Mesendoderm (in vitro differentiated cells): ENCODE measurements around the gene NT5C1A.

Experiments used
- DNase-seq: peaks from one replicate; pipeline ENCODE4 v3.0.0; 2013
- H2AK5ac ChIP-seq: 2 replicates; pipeline ENCODE4 v1.6.1; 2013; ENCODE audit warnings: low read length, inconsistent platforms
- H2BK120ac ChIP-seq: 2 replicates; pipeline ENCODE4 v1.6.1; 2013; ENCODE audit warnings: low read depth, mild to moderate bottlenecking, low read length, moderate library complexity, mixed read lengths
- H2BK15ac ChIP-seq: replicated peaks from 2 replicates; pipeline ENCODE4 v1.6.1; 2013; ENCODE audit warnings: low read depth, mild to moderate bottlenecking, moderate library complexity
- H2BK5ac ChIP-seq: 2 replicates; pipeline ENCODE4 v1.6.1; 2013; ENCODE audit warnings: low read length, inconsistent platforms
- H3K18ac ChIP-seq: 2 replicates; pipeline ENCODE4 v1.6.1; 2013; ENCODE audit warnings: mild to moderate bottlenecking, low read length, mixed read lengths
- H3K23ac ChIP-seq: one replicate; pipeline ENCODE4 v1.6.1; 2013; ENCODE audit warnings: low read length
- H3K27ac ChIP-seq: 2 replicates; pipeline ENCODE4 v1.5.1; 2013; ENCODE audit warnings: low read depth, mild to moderate bottlenecking, inconsistent platforms, low read length, moderate library complexity
- H3K27me3 ChIP-seq: 2 replicates; pipeline ENCODE4 v1.6.1; 2013; ENCODE audit warnings: low read length, control low read depth, mild to moderate bottlenecking, inconsistent platforms; ENCODE audit not compliant: insufficient read depth, poor library complexity
- H3K36me3 ChIP-seq: 2 replicates; pipeline ENCODE4 v1.6.1; 2013; ENCODE audit warnings: low read length, inconsistent platforms; ENCODE audit not compliant: control insufficient read depth, insufficient read depth
- H3K4ac ChIP-seq: one replicate; pipeline ENCODE4 v1.6.1; 2013; ENCODE audit warnings: low read depth, mild to moderate bottlenecking, low read length, moderate library complexity
- H3K4me1 ChIP-seq: 2 replicates; pipeline ENCODE4 v1.6.1; 2013; ENCODE audit warnings: low read depth, low read length, inconsistent platforms; ENCODE audit not compliant: control insufficient read depth
- H3K4me2 ChIP-seq: 2 replicates; pipeline ENCODE4 v1.6.1; 2013; ENCODE audit warnings: low read length
- H3K4me3 ChIP-seq: 2 replicates; pipeline ENCODE4 v1.5.1; 2013; ENCODE audit warnings: mild to moderate bottlenecking, low read length
- H3K56ac ChIP-seq: one replicate; pipeline ENCODE4 v1.6.1; 2013; ENCODE audit warnings: low read length
- H3K79me1 ChIP-seq: 2 replicates; pipeline ENCODE4 v1.6.1; 2013; ENCODE audit warnings: low read length, inconsistent platforms
- H3K79me2 ChIP-seq: 2 replicates; pipeline ENCODE4 v1.6.1; 2013; ENCODE audit warnings: mild to moderate bottlenecking, low read length; ENCODE audit not compliant: control insufficient read depth, insufficient read depth
- H3K9ac ChIP-seq: 2 replicates; pipeline ENCODE4 v1.6.1; 2013; ENCODE audit warnings: low read length, inconsistent platforms
- H4K5ac ChIP-seq: one replicate; pipeline ENCODE4 v1.6.1; 2013; ENCODE audit warnings: low read length
- H4K8ac ChIP-seq: one replicate; pipeline ENCODE4 v1.6.1; 2013; ENCODE audit warnings: low read depth, mild to moderate bottlenecking, control low read depth, low read length, moderate library complexity
- WGBS: extraction: QIAGEN DNeasy Blood & Tissue Kit; methylation state at CpG from one replicate; pipeline ENCODE4 v1.1.7; 2013; ENCODE audit warnings: low lambda C conversion rate, missing lambda C conversion rate; ENCODE audit not compliant: insufficient coverage; ENCODE audit errors: extremely low coverage; 5-methylcytosine and 5-hydroxymethylcytosine counted together

The NT5C1A gene

DNA sequence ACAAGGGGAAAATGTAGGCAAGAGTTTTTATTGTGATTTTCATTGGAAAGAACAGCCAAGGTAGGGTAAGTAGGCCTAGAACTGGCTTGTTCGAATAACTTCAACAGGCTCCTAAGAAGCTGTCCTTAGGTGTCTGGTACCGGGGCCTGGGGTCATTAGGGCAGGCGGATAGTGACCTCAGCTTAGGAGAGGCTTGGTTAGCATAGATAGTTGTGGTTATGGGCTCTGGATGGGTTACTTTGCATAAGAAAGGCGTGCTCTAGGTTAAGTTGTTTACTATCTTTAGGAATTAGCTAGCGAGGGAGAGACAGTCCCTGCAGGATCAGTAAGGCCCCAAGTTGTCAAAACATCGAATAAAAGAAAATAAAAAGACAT, 40.0 kb upstream of the NT5C1A start:
- H3K79me1 ChIP-seq = no peaks in the 10 kb centered on the region
- no peak overlapping the region for H3K56ac ChIP-seq
- H3K79me2 ChIP-seq = no peaks in the 10 kb centered on the region
- no peak overlapping the region for H2AK5ac ChIP-seq
- no peak overlapping the region for H2BK120ac ChIP-seq
- no peak overlapping the region for H2BK5ac ChIP-seq
- H3K9ac ChIP-seq = no peak overlapping the region
- no peak overlapping the region for H3K4me2 ChIP-seq
- no peak overlapping the region for H4K8ac ChIP-seq
- H3K36me3 ChIP-seq = no peaks in the 10 kb centered on the region
- peaks cover 38% of the 10 kb centered on the region for H3K27me3 ChIP-seq
- H3K4me3 ChIP-seq = no peak overlapping the region
- H2BK15ac ChIP-seq = no peak overlapping the region
- H3K23ac ChIP-seq = no peak overlapping the region
- H3K18ac ChIP-seq = no peak overlapping the region
- no peak overlapping the region for H4K5ac ChIP-seq
- H3K4ac ChIP-seq = no peak overlapping the region
- no CpG with 5 or more reads among the region's 6 CpGs for WGBS
- no peak overlapping the region for H3K27ac ChIP-seq
- peak; percentile 82 for DNase-seq
- no peaks in the 10 kb centered on the region for H3K4me1 ChIP-seq

GRCh38 chr1:39711104-39711965, 39.4 kb upstream of the NT5C1A start:
- Histone ChIP-seq H3K27me3 (peaks cover 38% of the 10 kb centered on the region), H3K79me1 (no peaks in the 10 kb centered on the region)
- DNase-seq = peak; percentile 58

DNA sequence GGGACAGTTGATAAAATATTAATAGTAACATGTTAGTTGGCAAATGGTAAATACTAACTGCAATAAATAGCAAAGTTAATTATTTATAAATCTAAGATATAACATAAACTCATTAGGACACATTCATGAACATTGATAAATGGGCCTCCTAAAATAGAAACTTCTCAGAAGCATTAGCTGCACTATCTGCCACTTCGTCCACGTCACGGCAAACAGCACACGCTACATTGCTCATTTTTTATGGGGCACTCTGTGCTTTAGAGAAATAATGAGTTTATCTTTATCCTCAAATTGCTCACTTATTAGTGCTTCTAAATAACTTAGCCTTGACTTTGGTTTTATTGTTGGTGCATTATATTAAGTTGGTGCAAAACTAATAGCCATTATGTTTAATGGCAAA, 35.6 kb upstream of the NT5C1A start:
- H3K4me1 ChIP-seq = no peaks in the 10 kb centered on the region
- H3K4me3 ChIP-seq = no peak overlapping the region
- no CpG with 5 or more reads among the region's 4 CpGs for WGBS
- no peak overlapping the region for H2BK15ac ChIP-seq
- H2BK5ac ChIP-seq = no peak overlapping the region
- no peak overlapping the region for H4K8ac ChIP-seq
- H2BK120ac ChIP-seq = no peak overlapping the region
- no peak overlapping the region for H2AK5ac ChIP-seq
- H3K4me2 ChIP-seq = no peak overlapping the region
- no peak overlapping the region for H3K23ac ChIP-seq
- no peak overlapping the region for H4K5ac ChIP-seq
- H3K36me3 ChIP-seq = no peaks in the 10 kb centered on the region
- no peak overlapping the region for H3K56ac ChIP-seq
- DNase-seq = no peak
- H3K79me1 ChIP-seq = no peaks in the 10 kb centered on the region
- no peak overlapping the region for H3K18ac ChIP-seq
- no peak overlapping the region for H3K27ac ChIP-seq
- peaks cover 26% of the 10 kb centered on the region for H3K27me3 ChIP-seq
- H3K4ac ChIP-seq = no peak overlapping the region
- no peaks in the 10 kb centered on the region for H3K79me2 ChIP-seq
- H3K9ac ChIP-seq = no peak overlapping the region

More at GRCh38 chr1:39711104-39711965, 39.4 kb upstream of the NT5C1A start:
- Histone ChIP-seq H2BK15ac (no peak overlapping the region), H2BK5ac (no peak overlapping the region), H3K27ac (no peak overlapping the region), H3K56ac (no peak overlapping the region), H3K4me3 (no peak overlapping the region), H3K79me2 (no peaks in the 10 kb centered on the region), H3K4me1 (no peaks in the 10 kb centered on the region), H3K23ac (no peak overlapping the region), H3K4ac (no peak overlapping the region), H2AK5ac (no peak overlapping the region), H3K18ac (no peak overlapping the region), H2BK120ac (no peak overlapping the region), H3K4me2 (no peak overlapping the region), H4K8ac (no peak overlapping the region), H3K9ac (no peak overlapping the region), H3K36me3 (no peaks in the 10 kb centered on the region), H4K5ac (no peak overlapping the region)
- WGBS = no CpG with 5 or more reads among the region's 12 CpGs

DNA sequence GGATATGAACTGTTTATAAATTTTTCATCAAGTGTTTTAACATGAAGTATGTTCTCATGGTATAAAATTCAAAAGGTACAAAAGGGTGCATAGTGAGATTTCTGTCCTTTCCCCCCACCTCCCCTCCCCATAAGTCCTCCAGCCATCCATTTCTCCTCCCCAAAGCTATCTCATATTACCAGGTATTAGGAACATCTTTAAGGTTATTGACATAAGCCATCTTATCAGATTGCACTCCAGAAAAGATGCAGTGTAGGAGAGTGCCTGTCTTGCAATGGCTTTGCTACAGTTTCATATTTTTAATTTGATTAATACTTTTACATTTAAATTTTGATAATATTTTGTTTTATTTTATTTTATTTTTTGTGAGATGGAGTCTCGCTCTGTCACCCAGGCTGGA, 32.9 kb upstream of the NT5C1A start:
- Histone ChIP-seq H4K5ac (no peak overlapping the region), H3K4me3 (no peak overlapping the region), H3K18ac (no peak overlapping the region), H3K4me2 (no peak overlapping the region), H3K4ac (no peak overlapping the region), H3K36me3 (no peaks in the 10 kb centered on the region), H3K27ac (no peak overlapping the region), H3K56ac (no peak overlapping the region), H2AK5ac (no peak overlapping the region), H3K9ac (no peak overlapping the region), H3K27me3 (peaks cover 18% of the 10 kb centered on the region), H2BK120ac (no peak overlapping the region), H3K23ac (no peak overlapping the region), H3K79me1 (no peaks in the 10 kb centered on the region), H2BK15ac (no peak overlapping the region), H4K8ac (no peak overlapping the region), H3K79me2 (no peaks in the 10 kb centered on the region), H3K4me1 (no peaks in the 10 kb centered on the region), H2BK5ac (no peak overlapping the region)
- WGBS = no CpG with 5 or more reads among the region's 1 CpG
- DNase-seq = no peak

DNA sequence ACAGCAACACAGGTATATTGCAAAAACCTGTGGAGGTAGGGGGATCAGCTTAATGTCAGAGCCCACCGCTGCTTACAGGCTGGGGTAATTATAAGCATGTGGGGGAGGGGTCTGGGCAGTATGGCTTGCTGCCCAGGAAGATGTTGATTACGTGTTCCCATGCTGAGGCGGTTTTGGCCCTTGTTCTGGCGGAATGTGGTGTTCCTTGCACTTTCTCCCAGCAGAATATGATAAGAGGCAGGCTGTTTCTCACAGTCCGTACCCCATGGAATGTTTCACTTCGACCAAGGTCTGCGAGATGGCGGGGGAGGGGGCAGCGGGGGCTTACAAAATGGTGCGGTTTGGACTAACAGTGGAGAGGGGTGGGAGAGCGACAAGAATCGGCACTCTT, 29.1 kb upstream of the NT5C1A start:
- DNase-seq = peak; percentile 91
- Histone ChIP-seq H2AK5ac (no peak overlapping the region), H3K56ac (no peak overlapping the region), H3K4me1 (no peaks in the 10 kb centered on the region), H3K9ac (no peak overlapping the region), H3K4me2 (no peak overlapping the region), H4K5ac (no peak overlapping the region), H3K18ac (no peak overlapping the region), H2BK15ac (no peak overlapping the region), H3K36me3 (no peaks in the 10 kb centered on the region), H2BK120ac (no peak overlapping the region), H3K79me2 (no peaks in the 10 kb centered on the region), H3K27ac (no peak overlapping the region), H3K23ac (no peak overlapping the region), H2BK5ac (no peak overlapping the region), H3K4ac (no peak overlapping the region), H3K4me3 (no peak overlapping the region), H3K27me3 (peaks cover 6% of the 10 kb centered on the region), H3K79me1 (no peaks in the 10 kb centered on the region), H4K8ac (no peak overlapping the region)
- no CpG with 5 or more reads among the region's 12 CpGs for WGBS

- no peak for DNase-seq
- Histone ChIP-seq H3K27me3 (peaks cover 8% of the 10 kb centered on the region), H2BK120ac (no peak overlapping the region), H3K4me3 (no peak overlapping the region), H2BK5ac (no peak overlapping the region), H2BK15ac (no peak overlapping the region), H3K56ac (no peak overlapping the region), H3K4me2 (no peak overlapping the region), H4K8ac (no peak overlapping the region), H3K23ac (no peak overlapping the region), H3K27ac (no peak overlapping the region), H3K4ac (no peak overlapping the region), H3K4me1 (no peaks in the 10 kb centered on the region), H3K79me1 (no peaks in the 10 kb centered on the region), H3K79me2 (no peaks in the 10 kb centered on the region), H2AK5ac (no peak overlapping the region), H3K18ac (no peak overlapping the region), H3K9ac (no peak overlapping the region), H4K5ac (no peak overlapping the region), H3K36me3 (no peaks in the 10 kb centered on the region)
- WGBS = no CpG with 5 or more reads among the region's 3 CpGs
Observed at GRCh38 chr1:39700348-39700747, 28.4 kb upstream of the NT5C1A start.
